Measurements from ENCODE around the gene CRB1.

Gene CRB1

GRCh38 chr1:197268012-197268411 lies at the start of gene CRB1:
Gene CRB1 (plus strand): TSS chr1:197268252. CDS start chr1:197268413, 161 bp downstream.
- DNase-seq: peak; percentile 30 to 51

GRCh38 chr1:197218857-197219256 lies 49.2 kb upstream of the CRB1 start:
- DNase-seq: no peak

GRCh38 chr1:197222025-197222685 lies 45.9 kb upstream of the CRB1 start:
- DNase-seq: no peak

GRCh38 chr1:197222780-197223179 lies 45.3 kb upstream of the CRB1 start:
- no peak for DNase-seq

GRCh38 chr1:197224160-197224559 lies 43.9 kb upstream of the CRB1 start:
- peak; percentile 7 to 16 for DNase-seq

GRCh38 chr1:197225611-197226010 lies 42.4 kb upstream of the CRB1 start:
- DNase-seq: no peak

GRCh38 chr1:197234581-197234980 lies 33.5 kb upstream of the CRB1 start:
- DNase-seq: no peak

- no peak for DNase-seq
Measured at GRCh38 chr1:197235355-197235754, 32.7 kb upstream of the CRB1 start.

GRCh38 chr1:197247465-197247864 lies 20.6 kb upstream of the CRB1 start:
- no peak for DNase-seq

- no peak for DNase-seq
Measured at GRCh38 chr1:197249324-197249723, 18.7 kb upstream of the CRB1 start.

GRCh38 chr1:197250616-197251015 lies 17.4 kb upstream of the CRB1 start:
- no peak for DNase-seq

GRCh38 chr1:197252973-197253372 lies 15.1 kb upstream of the CRB1 start:
- DNase-seq: no peak

GRCh38 chr1:197254866-197255265 lies 13.2 kb upstream of the CRB1 start:
- no peak for DNase-seq

- no peak for DNase-seq
Measured at GRCh38 chr1:197264936-197265567, 3.0 kb upstream of the CRB1 start.

- peak; percentile 50 to 71 for DNase-seq
Measured at GRCh38 chr1:197269053-197269452, 1.0 kb downstream of the CRB1 start.

- no peak for DNase-seq
Measured at GRCh38 chr1:197272791-197273190, 4.7 kb downstream of the CRB1 start.

GRCh38 chr1:197277166-197277565 lies 9.1 kb downstream of the CRB1 start:
- no peak for DNase-seq

- no peak for DNase-seq
Measured at GRCh38 chr1:197284325-197284724, 16.3 kb downstream of the CRB1 start.

GRCh38 chr1:197284966-197285365 lies 16.9 kb downstream of the CRB1 start:
- DNase-seq: no peak

- no peak for DNase-seq
Measured at GRCh38 chr1:197285526-197286205, 17.6 kb downstream of the CRB1 start.

GRCh38 chr1:197286634-197287033 lies 18.6 kb downstream of the CRB1 start:
- DNase-seq: no peak

- no peak for DNase-seq
Measured at GRCh38 chr1:197287863-197288262, 19.8 kb downstream of the CRB1 start.

- no peak for DNase-seq
Measured at GRCh38 chr1:197302775-197303174, 34.7 kb downstream of the CRB1 start.

- DNase-seq: no peak
Measured at GRCh38 chr1:197303463-197303862, 35.4 kb downstream of the CRB1 start.

Data from NCI-H446 (cell line).